GM18951 (cell line): ENCODE data around the gene CELSR3.

ENCODE experiments used
- POLR2A ChIP-seq: IDR thresholded peaks from 4 replicates; pipeline ENCODE4 v1.6.1; 2011; ENCODE audit warnings: mild to moderate bottlenecking; ENCODE audit not compliant: insufficient read length, insufficient read depth; ENCODE audit errors: extremely low read depth
- in situ Hi-C: fragments of 300-500 bp; cut with MboI; formaldehyde crosslinking; loops from one replicate; pipeline ENCODE4 v1.12.0; 2022; ENCODE audit warnings: low sequenced_read_pairs, mixed read lengths, inconsistent platforms; ENCODE audit not compliant: unreplicated experiment

Gene CELSR3

DNA sequence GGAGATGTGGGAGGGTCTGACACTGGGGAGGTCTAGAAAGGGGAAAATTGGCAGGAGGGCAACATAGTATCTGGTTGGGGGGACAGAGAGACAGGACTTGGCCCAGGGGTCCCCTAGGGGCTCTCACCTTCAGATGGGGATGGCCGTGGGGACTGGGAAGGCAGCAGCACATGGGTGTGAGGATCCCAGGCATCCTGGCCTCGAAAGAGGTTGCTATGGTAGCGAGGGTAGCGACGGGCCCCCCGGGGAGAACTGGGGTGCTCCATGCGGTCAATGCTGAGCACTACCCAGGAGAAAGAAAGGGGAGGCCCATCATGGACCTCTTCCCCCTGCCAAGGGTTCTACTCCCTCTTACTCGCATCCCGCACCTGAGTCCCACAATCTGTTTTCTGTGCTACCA is 15.0 kb downstream of the CELSR3 start:
- in situ Hi-C loops: no loop called here

GRCh38 chr3:48644898-48645760 is 17.6 kb downstream of the CELSR3 start:
- in situ Hi-C loops: no loop called here

More for the DNA sequence above, 15.0 kb downstream of the CELSR3 start:
- TF ChIP-seq POLR2A: no peak

DNA sequence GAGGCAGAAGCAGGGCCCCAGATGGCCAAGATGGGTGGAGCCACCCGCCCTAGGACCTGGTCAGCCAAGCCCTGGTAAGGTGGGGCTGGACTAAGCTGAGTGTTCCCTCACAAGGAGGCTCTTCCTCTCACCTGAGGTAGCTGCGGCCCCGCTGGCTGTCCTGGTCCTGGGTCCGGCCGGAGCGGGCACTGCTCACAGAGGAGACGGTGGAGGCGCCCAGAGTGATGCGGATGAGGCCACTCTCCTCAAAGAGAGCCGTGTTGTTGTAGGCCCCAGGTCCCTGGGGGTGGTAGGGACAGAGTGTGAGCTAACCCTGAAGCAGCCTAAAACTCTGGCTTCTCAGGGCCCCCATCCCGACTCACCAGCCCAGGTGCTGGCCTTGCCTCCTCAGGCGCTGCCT is 20.1 kb downstream of the CELSR3 start:
- no peak for TF ChIP-seq POLR2A
- in situ Hi-C loops: no loop called here

More at GRCh38 chr3:48644898-48645760, 17.6 kb downstream of the CELSR3 start:
- no peak for TF ChIP-seq POLR2A

GRCh38 chr3:48641396-48641795 is 21.3 kb downstream of the CELSR3 start:
- no peak for TF ChIP-seq POLR2A
- in situ Hi-C loops: no loop called here

DNA sequence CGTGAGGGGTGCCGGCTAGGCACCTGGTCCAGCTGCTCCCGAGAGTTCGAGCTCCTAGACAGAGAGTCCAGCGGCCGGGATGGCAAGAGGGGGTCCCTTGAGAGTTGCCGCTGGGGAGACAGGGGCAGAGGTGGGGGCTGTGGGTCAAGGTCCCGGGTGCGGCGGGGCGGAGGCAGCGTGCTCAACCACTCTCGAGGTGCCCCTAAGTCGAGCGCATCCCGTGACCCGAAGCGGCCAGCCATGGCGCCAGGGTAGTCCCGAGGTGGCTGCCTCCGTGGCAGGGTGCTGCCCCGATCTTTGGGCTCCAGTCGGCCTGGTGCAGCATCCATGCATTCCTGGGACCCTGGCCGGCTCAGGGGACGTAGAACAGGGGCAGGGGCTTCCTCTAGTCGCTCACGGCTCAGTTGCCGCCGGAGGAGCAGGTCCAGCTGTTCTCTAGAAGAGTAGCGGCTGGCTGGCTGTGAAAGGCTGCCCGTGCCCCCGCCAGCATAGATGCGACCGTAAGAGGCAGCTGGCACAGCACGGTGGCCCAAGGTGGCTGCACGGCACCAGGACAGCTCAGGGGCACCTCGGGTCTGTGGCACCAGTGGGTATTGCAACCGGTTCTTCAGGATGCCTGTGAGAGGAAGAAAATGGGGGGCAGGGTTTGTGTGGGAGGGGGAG is 22.6 kb downstream of the CELSR3 start:
- no peak for TF ChIP-seq POLR2A
- in situ Hi-C loops: no loop called here

DNA sequence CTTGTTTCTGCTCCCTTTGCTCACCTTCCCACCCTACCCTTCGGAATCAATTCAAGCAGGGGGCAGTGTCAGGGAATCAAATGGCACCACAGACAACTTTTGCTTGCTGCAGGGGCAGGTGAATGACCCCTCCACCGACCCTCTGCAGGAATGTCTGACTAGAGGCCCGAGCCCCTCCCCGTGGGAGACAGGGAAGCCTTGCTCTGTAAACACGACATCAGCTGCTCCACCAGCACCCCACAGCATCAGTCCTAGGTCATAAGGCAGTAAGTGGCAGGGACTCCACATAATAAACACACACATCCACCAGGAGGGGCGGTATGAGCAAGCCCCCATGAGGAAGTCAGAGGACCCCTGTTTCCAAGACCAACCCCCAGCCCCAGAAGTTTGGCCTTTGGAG is 25.4 kb downstream of the CELSR3 start:
- TF ChIP-seq POLR2A: no peak
- in situ Hi-C loops: no loop called here

DNA sequence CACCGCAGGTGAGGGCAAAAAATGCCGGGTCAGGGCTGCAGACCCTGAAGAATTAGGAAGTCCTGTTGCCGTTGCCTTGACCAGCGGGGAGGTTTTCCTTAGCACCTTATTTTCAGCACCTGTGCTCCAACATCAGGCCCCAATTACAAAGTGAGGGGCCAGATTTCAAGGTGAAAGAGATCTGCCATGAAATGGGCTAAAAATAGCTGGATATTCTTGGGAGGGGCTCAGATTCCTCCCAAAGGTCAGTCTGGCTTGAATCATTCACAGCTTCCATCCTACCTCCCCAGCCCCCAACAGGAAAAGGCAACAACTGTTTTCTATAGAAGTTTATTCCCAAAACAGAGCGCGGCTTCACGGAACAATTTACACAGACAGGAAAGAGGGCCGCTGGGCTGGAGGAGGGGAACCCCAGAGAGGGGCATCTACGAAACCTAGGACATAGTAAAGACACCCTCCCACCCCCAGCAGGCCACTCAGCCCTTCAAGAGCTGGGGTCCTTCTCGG is 26.5 kb downstream of the CELSR3 start:
- no peak for TF ChIP-seq POLR2A
- in situ Hi-C loops: no loop called here

- in situ Hi-C loops: no loop called here
- peak; percentile 78 for TF ChIP-seq POLR2A
Observed at GRCh38 chr3:48635222-48636021, 27.3 kb downstream of the CELSR3 start, which contains the start of gene SLC26A6. Gene SLC26A6, minus strand, starts transcription at chr3:48635461. Its CDS starts 68 bp downstream, at chr3:48635393.

- no peak for TF ChIP-seq POLR2A
- in situ Hi-C loops: no loop called here
Observed at GRCh38 chr3:48634661-48635221, 27.9 kb downstream of the CELSR3 start.

- no peak for TF ChIP-seq POLR2A
- in situ Hi-C loops: no loop called here
Observed at GRCh38 chr3:48633743-48634142, 28.9 kb downstream of the CELSR3 start.

GRCh38 chr3:48633256-48633655 is 29.4 kb downstream of the CELSR3 start:
- no peak for TF ChIP-seq POLR2A
- in situ Hi-C loops: no loop called here

- in situ Hi-C loops: no loop called here
- no peak for TF ChIP-seq POLR2A
Observed at GRCh38 chr3:48631516-48632448, 30.9 kb downstream of the CELSR3 start.

GRCh38 chr3:48630833-48631232 is 31.9 kb downstream of the CELSR3 start:
- in situ Hi-C loops: no loop called here
- TF ChIP-seq POLR2A: no peak
